ENCODE data around the gene LITAFD.
A peak's percentile ranks its signal among the peaks of the same experiment; 100 is the strongest.

The LITAFD gene

GRCh38 chr16:8866884-8867215 is 15.3 kb upstream of the LITAFD start:
- peaks cover 6% of the 10 kb centered on the region; the same call in 1 of the 2 replicates for H4K20me1 ChIP-seq (ENCODE audit: insufficient read depth)
- H3K27me3 ChIP-seq (ENCODE audit: insufficient read depth, low read depth): no peaks in the 10 kb centered on the region
- H3K27ac ChIP-seq: no peak overlapping the region
- peak overlapping the region; percentile 75; the same call in 1 of the 2 replicates for H3K9ac ChIP-seq
- H3K36me3 ChIP-seq (ENCODE audit: insufficient read depth): no peaks in the 10 kb centered on the region
- TF ChIP-seq CTCF (conservative IDR thresholded peaks at IDR 0.05; ENCODE audit: low read depth, low read length): no peak
- peaks cover 63% of the 10 kb centered on the region for H3K79me2 ChIP-seq (ENCODE audit: insufficient read depth, low read depth)
- H3K4me2 ChIP-seq: peak overlapping the region; percentile 93
- peaks cover 27% of the 10 kb centered on the region for H3K4me1 ChIP-seq (ENCODE audit: low read depth, poor library complexity, severe bottlenecking)
- no peak overlapping the region for H3K4me3 ChIP-seq (IDR thresholded peaks at IDR 0.05; ENCODE audit: insufficient read depth, low read depth, low read length)
- no peak overlapping the region for H2AFZ ChIP-seq (ENCODE audit: low read depth)

GRCh38 chr16:8867216-8867931 is 14.8 kb upstream of the LITAFD start:
- Histone ChIP-seq H2AFZ (ENCODE audit: low read depth) (peak overlapping the region; percentile 69), H3K4me2 (peak overlapping the region; percentile 93)

GRCh38 chr16:8867932-8868415 is 14.2 kb upstream of the LITAFD start:
- Histone ChIP-seq H4K20me1 (ENCODE audit: insufficient read depth) (peaks cover 6% of the 10 kb centered on the region; the same call in 1 of the 2 replicates), H2AFZ (ENCODE audit: low read depth) (peak overlapping the region; percentile 69), H3K9ac (peak overlapping the region; percentile 75)

More at GRCh38 chr16:8867216-8867931, 14.8 kb upstream of the LITAFD start:
- H4K20me1 ChIP-seq (ENCODE audit: insufficient read depth): peaks cover 6% of the 10 kb centered on the region; the same call in 1 of the 2 replicates
- no peak overlapping the region for H3K4me3 ChIP-seq (IDR thresholded peaks at IDR 0.05; ENCODE audit: insufficient read depth, low read depth, low read length)
- H3K4me1 ChIP-seq (ENCODE audit: low read depth, poor library complexity, severe bottlenecking): peaks cover 27% of the 10 kb centered on the region
- TF ChIP-seq CTCF (conservative IDR thresholded peaks at IDR 0.05; ENCODE audit: low read depth, low read length): no peak
- no peaks in the 10 kb centered on the region for H3K27me3 ChIP-seq (ENCODE audit: insufficient read depth, low read depth)
- H3K79me2 ChIP-seq (ENCODE audit: insufficient read depth, low read depth): peaks cover 57% of the 10 kb centered on the region
- peak overlapping the region; percentile 77 for H3K27ac ChIP-seq
- no peaks in the 10 kb centered on the region for H3K36me3 ChIP-seq (ENCODE audit: insufficient read depth)
- peak overlapping the region; percentile 75 for H3K9ac ChIP-seq

More at GRCh38 chr16:8867932-8868415, 14.2 kb upstream of the LITAFD start:
- peak overlapping the region; percentile 77 for H3K27ac ChIP-seq
- no peaks in the 10 kb centered on the region for H3K27me3 ChIP-seq (ENCODE audit: insufficient read depth, low read depth)
- 0 out of 2 replicates have a peak, but pooled peaks have one; percentile 10 for TF ChIP-seq CTCF (conservative IDR thresholded peaks at IDR 0.05; ENCODE audit: low read depth, low read length)
- H3K4me1 ChIP-seq (ENCODE audit: low read depth, poor library complexity, severe bottlenecking): peaks cover 27% of the 10 kb centered on the region
- no peaks in the 10 kb centered on the region for H3K36me3 ChIP-seq (ENCODE audit: insufficient read depth)
- H3K79me2 ChIP-seq (ENCODE audit: insufficient read depth, low read depth): peaks cover 51% of the 10 kb centered on the region
- H3K4me3 ChIP-seq (IDR thresholded peaks at IDR 0.05; ENCODE audit: insufficient read depth, low read depth, low read length): no peak overlapping the region
- peak overlapping the region; percentile 93 for H3K4me2 ChIP-seq
